ENCODE data around the gene PPP1R26.
"Not testable (repeated sequence)": the region's sequence is repeated elsewhere in the genome, so short reads cannot be mapped to it uniquely, and the experiment has no call there.

Gene PPP1R26

GRCh38 chr9:135524130-135524861 is 44.7 kb downstream of the PPP1R26 start:
- Histone ChIP-seq H3K27me3 (ENCODE audit: insufficient read depth, low read depth, severe bottlenecking) (no peaks in the 10 kb centered on the region), H3K9me3 (ENCODE audit: severe bottlenecking) (no peaks in the 10 kb centered on the region), H3K36me3 (no peaks in the 10 kb centered on the region), H3K27ac (no peak overlapping the region), H3K4me3 (ENCODE audit: low read depth, low read length) (no peak overlapping the region)
- DNase-seq, result no peak
- no peak for TF ChIP-seq CTCF (IDR thresholded peaks at IDR 0.05; ENCODE audit: low read depth, low read length)

GRCh38 chr9:135525241-135526088 is 45.9 kb downstream of the PPP1R26 start:
- H3K9me3 ChIP-seq (ENCODE audit: severe bottlenecking), result no peaks in the 10 kb centered on the region
- H3K4me3 ChIP-seq (ENCODE audit: low read depth, low read length), result no peak overlapping the region
- no peak for TF ChIP-seq CTCF (IDR thresholded peaks at IDR 0.05; ENCODE audit: low read depth, low read length)
- H3K27me3 ChIP-seq (ENCODE audit: insufficient read depth, low read depth, severe bottlenecking), result no peaks in the 10 kb centered on the region
- no peak for DNase-seq
- no peaks in the 10 kb centered on the region for H3K36me3 ChIP-seq
- H3K27ac ChIP-seq, result no peak overlapping the region

GRCh38 chr9:135526089-135526729 is 46.6 kb downstream of the PPP1R26 start:
- DNase-seq, result no peak
- Histone ChIP-seq H3K36me3 (no peaks in the 10 kb centered on the region), H3K27me3 (ENCODE audit: insufficient read depth, low read depth, severe bottlenecking) (no peaks in the 10 kb centered on the region), H3K27ac (no peak overlapping the region), H3K4me3 (ENCODE audit: low read depth, low read length) (no peak overlapping the region), H3K9me3 (ENCODE audit: severe bottlenecking) (no peaks in the 10 kb centered on the region)
- TF ChIP-seq CTCF (IDR thresholded peaks at IDR 0.05; ENCODE audit: low read depth, low read length), result no peak

- DNase-seq, result no peak
- Histone ChIP-seq H3K27me3 (ENCODE audit: insufficient read depth, low read depth, severe bottlenecking) (no peaks in the 10 kb centered on the region), H3K4me3 (ENCODE audit: low read depth, low read length) (no peak overlapping the region), H3K27ac (no peak overlapping the region), H3K9me3 (ENCODE audit: severe bottlenecking) (no peaks in the 10 kb centered on the region), H3K36me3 (no peaks in the 10 kb centered on the region)
- TF ChIP-seq CTCF (IDR thresholded peaks at IDR 0.05; ENCODE audit: low read depth, low read length), result no peak
Observed at GRCh38 chr9:135526730-135527571, 47.4 kb downstream of the PPP1R26 start.

- not testable (repeated sequence) for H3K27ac ChIP-seq; H3K36me3 ChIP-seq; H3K9me3 ChIP-seq (ENCODE audit: severe bottlenecking); H3K27me3 ChIP-seq (ENCODE audit: insufficient read depth, low read depth, severe bottlenecking); H3K4me3 ChIP-seq (ENCODE audit: low read depth, low read length); DNase-seq
Observed at GRCh38 chr9:135528842-135529435, 49.4 kb downstream of the PPP1R26 start.
